Mesenchymal stem cell (in vitro differentiated cells and primary cell): ENCODE data around the gene HPS4.

Experiments used
- DNase-seq: peaks from one replicate; pipeline ENCODE4 v3.0.0-alpha.2; 2013
- H2AFZ ChIP-seq: one replicate; pipeline ENCODE4 v1.6.1; 2013; ENCODE audit warnings: low read depth, mild to moderate bottlenecking, control low read depth, inconsistent platforms, low read length, moderate library complexity
- H2AK5ac ChIP-seq: 2 replicates; pipeline ENCODE4 v1.6.1; 2013; ENCODE audit warnings: low read length, moderate library complexity, mild to moderate bottlenecking, inconsistent platforms; ENCODE audit not compliant: severe bottlenecking
- H2BK120ac ChIP-seq: one replicate; pipeline ENCODE4 v1.6.1; 2013; ENCODE audit warnings: low read depth, mild to moderate bottlenecking, inconsistent platforms, low read length, moderate library complexity
- H2BK12ac ChIP-seq, 2 experiments: one replicate each; pipeline ENCODE4 v1.6.1; 2013; ENCODE audit warnings: inconsistent platforms in 2 of 2, low read length in 2 of 2, mild to moderate bottlenecking in 2 of 2, moderate library complexity in 2 of 2, control low read depth in 1 of 2
- H2BK15ac ChIP-seq: one replicate; pipeline ENCODE4 v1.6.1; 2013; ENCODE audit warnings: mild to moderate bottlenecking, low read depth, inconsistent platforms; ENCODE audit not compliant: poor library complexity, severe bottlenecking
- H2BK5ac ChIP-seq: 2 replicates; pipeline ENCODE4 v1.6.1; 2013; ENCODE audit warnings: low read depth, mild to moderate bottlenecking, low read length, control low read depth, inconsistent platforms; ENCODE audit not compliant: poor library complexity, severe bottlenecking
- H3K14ac ChIP-seq, 2 experiments: one replicate each; pipeline ENCODE4 v1.6.1; 2013; ENCODE audit warnings: inconsistent platforms in 2 of 2, low read length in 2 of 2, control low read depth in 1 of 2, mild to moderate bottlenecking in 1 of 2, moderate library complexity in 1 of 2
- H3K18ac ChIP-seq, 2 experiments: one replicate each; pipeline ENCODE4 v1.6.1; 2013; ENCODE audit warnings: inconsistent platforms in 2 of 2, low read length in 2 of 2, control low read depth in 1 of 2, low read depth in 1 of 2, mild to moderate bottlenecking in 1 of 2
- H3K23ac ChIP-seq, 2 experiments: one replicate each; pipeline ENCODE4 v1.6.1; 2013; ENCODE audit warnings: inconsistent platforms in 2 of 2, low read length in 2 of 2, mild to moderate bottlenecking in 2 of 2, moderate library complexity in 2 of 2, control low read depth in 1 of 2
- H3K27ac ChIP-seq: 2 replicates; pipeline ENCODE4 v1.5.1; 2013; ENCODE audit warnings: mild to moderate bottlenecking, moderate library complexity, low read length, control low read depth, inconsistent platforms; ENCODE audit not compliant: poor library complexity, severe bottlenecking
- H3K27me3 ChIP-seq, 2 experiments: 2 replicates each; pipeline versions ENCODE4 v1.6.1 to v1.7.0; 2013; ENCODE audit warnings: low read length in 2 of 2, mild to moderate bottlenecking in 2 of 2, moderate library complexity in 2 of 2, control low read depth in 1 of 2, inconsistent platforms in 1 of 2; ENCODE audit not compliant: control insufficient read depth in 1 of 2, insufficient read depth in 1 of 2
- H3K36me3 ChIP-seq, 2 experiments: 2 replicates each; pipeline versions ENCODE4 v1.6.1 to v1.7.0; 2013; ENCODE audit warnings: low read length in 2 of 2, control low read depth in 1 of 2, inconsistent platforms in 1 of 2, low read depth in 1 of 2, mild to moderate bottlenecking in 1 of 2; ENCODE audit not compliant: insufficient read depth in 2 of 2, control insufficient read depth in 1 of 2
- H3K4ac ChIP-seq, 2 experiments: one replicate each; pipeline ENCODE4 v1.6.1; 2013; ENCODE audit warnings: inconsistent platforms in 2 of 2, low read length in 2 of 2, mild to moderate bottlenecking in 2 of 2, moderate library complexity in 2 of 2, control low read depth in 1 of 2, low read depth in 1 of 2
- H3K4me1 ChIP-seq: 2 replicates; pipeline ENCODE4 v1.6.1; 2013; ENCODE audit warnings: low read depth, low read length, control low read depth; ENCODE audit not compliant: control insufficient read depth, insufficient read depth
- H3K4me2 ChIP-seq: 2 replicates; pipeline ENCODE4 v1.6.1; 2013; ENCODE audit warnings: low read length, mild to moderate bottlenecking, inconsistent platforms; ENCODE audit not compliant: poor library complexity, severe bottlenecking
- H3K4me3 ChIP-seq, 2 experiments: 2 replicates each; pipeline versions ENCODE4 v1.5.1 to v1.7.0; 2013; ENCODE audit warnings: low read length in 2 of 2, mild to moderate bottlenecking in 2 of 2, control low read depth in 1 of 2, low read depth in 1 of 2; ENCODE audit not compliant: insufficient read depth in 1 of 2
- H3K79me1 ChIP-seq: replicated peaks from 2 replicates; pipeline ENCODE4 v1.6.1; 2013; ENCODE audit warnings: mild to moderate bottlenecking, control low read depth, low read length, inconsistent platforms; ENCODE audit not compliant: poor library complexity, severe bottlenecking
- H3K9ac ChIP-seq: 2 replicates; pipeline ENCODE4 v1.7.0; 2013; ENCODE audit warnings: mild to moderate bottlenecking, low read length, moderate library complexity
- H3K9me3 ChIP-seq: 2 replicates; pipeline ENCODE4 v1.7.0; 2013; ENCODE audit warnings: mild to moderate bottlenecking, low read length; ENCODE audit not compliant: control insufficient read depth
- H4K8ac ChIP-seq: one replicate; pipeline ENCODE4 v1.6.1; 2013; ENCODE audit warnings: inconsistent platforms, mild to moderate bottlenecking, low read length, moderate library complexity
- H4K91ac ChIP-seq: one replicate; pipeline ENCODE4 v1.6.1; 2013; ENCODE audit warnings: mild to moderate bottlenecking, low read length, inconsistent platforms
- WGBS: methylation state at CpG from one replicate; pipeline ENCODE4 v1.1.7; 2013; ENCODE audit warnings: mixed read lengths; 5-methylcytosine and 5-hydroxymethylcytosine counted together

Gene HPS4

DNA sequence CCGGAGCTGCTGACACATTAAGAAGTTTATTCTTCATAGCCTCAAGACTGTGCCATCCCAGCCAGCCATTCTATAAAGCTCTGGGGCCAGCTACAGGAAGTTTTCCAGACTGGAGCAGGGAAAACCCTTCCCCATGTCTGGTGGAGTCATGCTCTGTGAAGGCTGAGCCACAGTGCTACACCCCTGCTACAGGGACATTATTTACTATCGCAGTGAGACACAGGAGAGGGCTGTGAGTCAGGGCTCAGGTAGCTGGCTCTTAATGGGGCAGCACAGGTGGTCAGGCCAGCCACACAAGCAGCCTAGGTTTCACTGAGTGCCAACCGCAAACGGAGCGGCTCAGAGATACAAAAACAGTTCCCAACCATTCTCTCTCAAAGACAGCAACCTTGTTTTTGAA is 12.1 kb downstream of the HPS4 start:
- Histone ChIP-seq H4K8ac (no peak overlapping the region), H3K27me3 (no peaks in the 10 kb centered on the region)

DNA sequence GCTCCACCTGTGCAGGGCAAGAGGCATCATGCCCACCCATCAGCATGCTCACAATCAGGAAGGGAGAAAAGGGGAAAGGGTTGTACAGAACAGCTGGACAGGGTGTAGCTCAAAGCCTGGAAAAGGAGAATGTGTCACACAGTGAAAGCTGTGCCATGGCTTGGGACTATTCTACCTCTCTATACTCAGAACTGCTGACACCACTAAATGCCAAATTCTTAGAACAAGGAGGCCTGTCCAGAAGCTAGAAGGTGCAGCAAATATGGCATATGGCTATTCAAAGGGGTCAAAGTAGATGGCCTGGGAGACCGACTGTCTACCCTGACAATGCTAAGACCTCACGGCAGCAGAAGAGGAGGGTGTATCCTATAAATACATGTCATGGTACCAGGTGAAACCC is 12.8 kb downstream of the HPS4 start:
- no peak overlapping the region for H3K9ac ChIP-seq
- H3K4ac ChIP-seq = no peak overlapping the region
- WGBS = 96% methylated on average over 2 of the region's 2 CpGs
- no peak for DNase-seq
- no peaks in the 10 kb centered on the region for H3K27me3 ChIP-seq
- H2BK120ac ChIP-seq = no peak overlapping the region
- H2AK5ac ChIP-seq = peak overlapping the region; percentile 78
- no peak overlapping the region for H4K91ac ChIP-seq
- H2BK12ac ChIP-seq = no peak overlapping the region
- no peak overlapping the region for H3K18ac ChIP-seq
- peaks cover 31 to 85% of the 10 kb centered on the region in 2 experiments for H3K36me3 ChIP-seq
- no peaks in the 10 kb centered on the region for H3K9me3 ChIP-seq
- H3K4me2 ChIP-seq = no peak overlapping the region
- H4K8ac ChIP-seq = no peak overlapping the region
- H2AFZ ChIP-seq = no peak overlapping the region
- H3K4me3 ChIP-seq = no peak overlapping the region
- H3K79me1 ChIP-seq = peaks cover 18% of the 10 kb centered on the region
- H3K14ac ChIP-seq = no peak overlapping the region
- peak overlapping the region; percentile 92 for H3K27ac ChIP-seq
- H3K4me1 ChIP-seq = peaks cover 14% of the 10 kb centered on the region
- H2BK15ac ChIP-seq = no peak overlapping the region
- H2BK5ac ChIP-seq = peak overlapping the region; percentile 76
- H3K23ac ChIP-seq = no peak overlapping the region

More for the DNA sequence above, 12.1 kb downstream of the HPS4 start:
- peak; percentile 88 for DNase-seq
- WGBS = 0% methylated on average over 2 of the region's 5 CpGs
- Histone ChIP-seq H3K4me1 (peaks cover 16% of the 10 kb centered on the region), H4K91ac (no peak overlapping the region), H2AFZ (no peak overlapping the region), H2BK120ac (no peak overlapping the region), H3K14ac (no peak overlapping the region), H3K18ac (no peak overlapping the region), H2BK5ac (peak overlapping the region; percentile 76), H3K9me3 (no peaks in the 10 kb centered on the region), H3K36me3 (peaks cover 26 to 85% of the 10 kb centered on the region in 2 experiments), H2BK12ac (no peak overlapping the region), H3K23ac (no peak overlapping the region), H3K27ac (peak overlapping the region; percentile 92), H2AK5ac (no peak overlapping the region), H3K4me3 (no peak overlapping the region), H3K4ac (no peak overlapping the region), H3K9ac (no peak overlapping the region), H2BK15ac (no peak overlapping the region), H3K4me2 (no peak overlapping the region), H3K79me1 (peaks cover 17% of the 10 kb centered on the region)

DNA sequence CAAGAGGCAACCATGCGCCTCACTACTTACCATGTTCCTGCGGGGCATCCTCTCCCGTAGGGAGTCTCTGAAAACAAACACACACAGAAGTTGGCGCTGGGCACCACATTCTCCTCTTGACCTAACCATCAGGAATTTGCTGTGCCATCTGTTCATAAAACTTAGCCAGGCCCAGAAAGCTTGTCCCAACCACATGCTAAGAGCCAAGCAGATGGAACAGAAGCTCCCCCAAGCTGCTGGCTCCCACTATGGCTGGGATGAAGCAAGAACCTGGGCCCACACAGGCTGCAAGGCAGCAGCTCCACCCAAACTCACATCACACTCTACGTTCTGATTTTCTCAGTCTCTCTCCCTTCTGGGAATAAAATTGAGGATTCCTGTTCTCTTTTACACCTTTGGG is 17.4 kb downstream of the HPS4 start:
- Histone ChIP-seq H2BK120ac (no peak overlapping the region), H3K79me1 (peaks cover 16% of the 10 kb centered on the region), H3K4me1 (peaks cover 17% of the 10 kb centered on the region), H3K4ac (no peak overlapping the region), H3K9me3 (no peaks in the 10 kb centered on the region), H3K36me3 (peaks cover 60 to 94% of the 10 kb centered on the region in 2 experiments), H3K27me3 (no peaks in the 10 kb centered on the region), H3K4me3 (no peak overlapping the region), H2BK12ac (no peak overlapping the region), H4K91ac (no peak overlapping the region), H3K4me2 (no peak overlapping the region), H2AK5ac (no peak overlapping the region), H3K27ac (no peak overlapping the region), H2BK15ac (no peak overlapping the region), H2BK5ac (no peak overlapping the region), H4K8ac (no peak overlapping the region), H3K23ac (no peak overlapping the region), H3K14ac (no peak overlapping the region), H2AFZ (no peak overlapping the region), H3K18ac (no peak overlapping the region), H3K9ac (no peak overlapping the region)
- 93% methylated on average over 5 of the region's 5 CpGs for WGBS
- no peak for DNase-seq

DNA sequence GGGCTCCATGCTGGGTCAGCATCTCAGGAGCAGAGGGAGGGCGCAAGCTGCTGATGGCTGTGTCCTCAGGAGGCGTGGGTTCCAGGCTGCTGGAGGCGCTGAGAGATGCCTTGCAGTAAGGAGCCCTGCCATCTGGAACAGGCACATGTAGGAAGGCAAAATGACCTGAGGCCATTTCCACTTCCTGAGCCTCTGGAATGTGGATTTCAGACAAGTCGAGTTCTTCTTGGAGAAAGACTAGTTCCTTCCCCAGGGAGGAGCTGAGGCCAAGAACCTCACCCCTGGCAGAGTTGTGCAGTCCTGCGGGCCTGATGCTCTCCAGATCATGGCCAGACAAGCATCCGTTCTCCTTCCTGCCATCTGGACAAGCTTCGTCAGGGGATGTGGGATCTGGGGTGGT is 19.3 kb downstream of the HPS4 start:
- H3K18ac ChIP-seq = no peak overlapping the region
- no peak overlapping the region for H3K4me3 ChIP-seq
- no peak for DNase-seq
- H2BK120ac ChIP-seq = no peak overlapping the region
- no peak overlapping the region for H3K4me2 ChIP-seq
- H3K27ac ChIP-seq = no peak overlapping the region
- peaks cover 51 to 88% of the 10 kb centered on the region in 2 experiments for H3K36me3 ChIP-seq
- H2BK15ac ChIP-seq = no peak overlapping the region
- H3K9me3 ChIP-seq = no peaks in the 10 kb centered on the region
- WGBS = 86% methylated on average over 7 of the region's 7 CpGs
- no peak overlapping the region for H4K8ac ChIP-seq
- no peak overlapping the region for H3K4ac ChIP-seq
- no peak overlapping the region for H2BK5ac ChIP-seq
- H3K23ac ChIP-seq = no peak overlapping the region
- no peak overlapping the region for H2AFZ ChIP-seq
- H3K27me3 ChIP-seq = no peaks in the 10 kb centered on the region
- H2BK12ac ChIP-seq = no peak overlapping the region
- H3K79me1 ChIP-seq = peaks cover 25% of the 10 kb centered on the region
- no peak overlapping the region for H3K9ac ChIP-seq
- H2AK5ac ChIP-seq = no peak overlapping the region
- no peak overlapping the region for H3K14ac ChIP-seq
- peaks cover 5% of the 10 kb centered on the region for H3K4me1 ChIP-seq
- no peak overlapping the region for H4K91ac ChIP-seq
